CD14-positive monocyte (primary cell): Measurements from ENCODE around the gene ZP1. TPM values are rescaled to one million over a fixed set of nuclear protein-coding genes. Genes with fewer than 3 reads are reported as not detected.
A peak's percentile ranks its signal among the peaks of the same experiment; 100 is the strongest.

Source experiments
- DNase-seq, 3 donors: peaks; one replicate each; pipeline ENCODE4 v3.0.0-alpha.2; 2011 to 2022
- H2AFZ ChIP-seq: 2 replicates; pipeline ENCODE4 v1.6.0; 2012; ENCODE audit warnings: mild to moderate bottlenecking, low read depth, low read length, inconsistent platforms; ENCODE audit not compliant: insufficient read depth, poor library complexity, severe bottlenecking
- H3K27ac ChIP-seq, 2 donors: 1 replicate in 1 of 2; 2 replicates in 1 of 2; pipeline ENCODE4 v1.5.1; 2012 to 2013; ENCODE audit warnings: low read length in 2 of 2, control low read depth in 1 of 2, inconsistent platforms in 1 of 2, low read depth in 1 of 2, mild to moderate bottlenecking in 1 of 2
- H3K27me3 ChIP-seq, 2 donors: one replicate each; pipeline versions ENCODE4 v1.6.0 to v1.6.1; 2011 to 2013; ENCODE audit warnings: low read length in 2 of 2; ENCODE audit not compliant: control insufficient read depth in 2 of 2, insufficient read depth in 2 of 2
- H3K36me3 ChIP-seq, 2 donors: replicated peaks in 1 of 2; 1 replicate in 1 of 2; 2 replicates in 1 of 2; pipeline versions ENCODE4 v1.5.1 to v1.6.1; 2012 to 2013; ENCODE audit warnings: low read length in 2 of 2, control low read depth in 1 of 2, inconsistent platforms in 1 of 2, mild to moderate bottlenecking in 1 of 2; ENCODE audit not compliant: insufficient read depth in 2 of 2, control insufficient read depth in 1 of 2
- H3K4me1 ChIP-seq, 2 donors: 1 replicate in 1 of 2; 2 replicates in 1 of 2; pipeline versions ENCODE4 v1.5.1 to v1.6.1; 2012 to 2013; ENCODE audit warnings: low read length in 2 of 2, control low read depth in 1 of 2, inconsistent platforms in 1 of 2, mild to moderate bottlenecking in 1 of 2, moderate library complexity in 1 of 2; ENCODE audit not compliant: insufficient read depth in 2 of 2, control insufficient read depth in 1 of 2
- H3K4me2 ChIP-seq: replicated peaks from 2 replicates; pipeline ENCODE3; 2012; ENCODE audit warnings: low read length, moderate library complexity, mild to moderate bottlenecking; ENCODE audit not compliant: poor library complexity, severe bottlenecking; ENCODE audit errors: extremely low read depth
- H3K4me3 ChIP-seq, 3 experiments: fragments of 200-600 bp in 1 of 3; sonication (generic) in 1 of 3; replicated peaks in 1 of 3; 1 replicate in 2 of 3; 2 replicates in 1 of 3; pipeline ENCODE4 v1.5.1; 2011 to 2013; ENCODE audit warnings: low read length in 3 of 3, mild to moderate bottlenecking in 3 of 3, control low read depth in 2 of 3, low read depth in 2 of 3, inconsistent platforms in 1 of 3, moderate library complexity in 1 of 3
- H3K79me2 ChIP-seq: 2 replicates; pipeline ENCODE4 v1.6.0; 2012; ENCODE audit warnings: mild to moderate bottlenecking, control low read depth, inconsistent platforms, low read length, moderate library complexity; ENCODE audit not compliant: insufficient read depth
- H3K9ac ChIP-seq: 2 replicates; pipeline ENCODE4 v1.6.0; 2017; ENCODE audit warnings: low read length, mild to moderate bottlenecking; ENCODE audit not compliant: insufficient read depth, poor library complexity, severe bottlenecking
- H3K9me3 ChIP-seq, 2 donors: replicated peaks in 1 of 2; 1 replicate in 1 of 2; 2 replicates in 1 of 2; pipeline versions ENCODE4 v1.5.1 to v1.6.1; 2012 to 2013; ENCODE audit warnings: low read length in 2 of 2, control low read depth in 1 of 2; ENCODE audit not compliant: control insufficient read depth in 1 of 2, insufficient read depth in 1 of 2
- H4K20me1 ChIP-seq: 2 replicates; pipeline ENCODE4 v1.6.0; 2012; ENCODE audit warnings: mild to moderate bottlenecking, low read length, control low read depth, moderate library complexity; ENCODE audit not compliant: insufficient read depth
- H3K27ac Mint-ChIP-seq, 7 donors: one replicate each; pipeline ENCODE4 v1.8.0; 2020; ENCODE audit warnings: mild to moderate bottlenecking in 7 of 7, mixed read lengths in 7 of 7, moderate library complexity in 6 of 7, inconsistent platforms in 2 of 7
- H3K27me3 Mint-ChIP-seq, 3 donors: one replicate each; pipeline ENCODE4 v1.8.0; 2021 to 2022; ENCODE audit warnings: low read depth in 3 of 3, mild to moderate bottlenecking in 3 of 3, mixed read lengths in 3 of 3, moderate library complexity in 3 of 3, inconsistent platforms in 1 of 3
- H3K36me3 Mint-ChIP-seq, 2 donors: one replicate each; pipeline ENCODE4 v1.8.0; 2020; ENCODE audit warnings: mixed read lengths in 2 of 2, inconsistent platforms in 1 of 2, mild to moderate bottlenecking in 1 of 2
- H3K4me1 Mint-ChIP-seq: one replicate; pipeline ENCODE4 v1.8.0; 2020; ENCODE audit warnings: mild to moderate bottlenecking, mixed read lengths
- H3K4me3 Mint-ChIP-seq, 2 donors: one replicate each; pipeline ENCODE4 v1.8.0; 2020; ENCODE audit warnings: mild to moderate bottlenecking in 2 of 2, mixed read lengths in 2 of 2, moderate library complexity in 1 of 2
- H3K9me3 Mint-ChIP-seq, 7 donors: one replicate each; pipeline ENCODE4 v1.8.0; 2020 to 2022; ENCODE audit warnings: mixed read lengths in 7 of 7, mild to moderate bottlenecking in 6 of 7, moderate library complexity in 6 of 7, inconsistent platforms in 2 of 7
- WGBS: methylation state at CpG from one replicate; pipeline ENCODE4 v1.1.5; 2013; ENCODE audit warnings: missing lambda C conversion rate; ENCODE audit not compliant: insufficient coverage; 5-methylcytosine and 5-hydroxymethylcytosine counted together
- intact Hi-C, 2 donors: fragments of 100-400 bp; cut with micrococcal nuclease; formaldehyde crosslinking; loops; one replicate each; pipeline versions ENCODE4 v1.15.0 to v1.15.1; 2023
- polyA plus RNA-seq, 3 donors: library from polyadenylated mRNA; depleted of rRNA in 1 of 3; unstranded in 2 of 3; stranded (reverse) in 1 of 3; fragments of 300-500 nt in 2 of 3; fragments of >200 nt in 1 of 3; fragmentation: Illumina TruSeq in 2 of 3; gene quantifications; 1 replicate in 2 of 3; 2 replicates in 1 of 3; pipeline ENCODE4 v1.2.3, GENCODE V29; 2012 to 2021
- TF ChIP-seq, protein P1 (sequence below): fragments of 200-600 bp; IDR thresholded peaks from one replicate; pipeline ENCODE4 v1.8.0; 2022; ENCODE audit warnings: antibody characterized with exemption, mild to moderate bottlenecking

The ZP1 gene
- polyA plus RNA-seq, 3 donors, result 0.09 to 0.40 TPM; not detected in 1

DNA sequence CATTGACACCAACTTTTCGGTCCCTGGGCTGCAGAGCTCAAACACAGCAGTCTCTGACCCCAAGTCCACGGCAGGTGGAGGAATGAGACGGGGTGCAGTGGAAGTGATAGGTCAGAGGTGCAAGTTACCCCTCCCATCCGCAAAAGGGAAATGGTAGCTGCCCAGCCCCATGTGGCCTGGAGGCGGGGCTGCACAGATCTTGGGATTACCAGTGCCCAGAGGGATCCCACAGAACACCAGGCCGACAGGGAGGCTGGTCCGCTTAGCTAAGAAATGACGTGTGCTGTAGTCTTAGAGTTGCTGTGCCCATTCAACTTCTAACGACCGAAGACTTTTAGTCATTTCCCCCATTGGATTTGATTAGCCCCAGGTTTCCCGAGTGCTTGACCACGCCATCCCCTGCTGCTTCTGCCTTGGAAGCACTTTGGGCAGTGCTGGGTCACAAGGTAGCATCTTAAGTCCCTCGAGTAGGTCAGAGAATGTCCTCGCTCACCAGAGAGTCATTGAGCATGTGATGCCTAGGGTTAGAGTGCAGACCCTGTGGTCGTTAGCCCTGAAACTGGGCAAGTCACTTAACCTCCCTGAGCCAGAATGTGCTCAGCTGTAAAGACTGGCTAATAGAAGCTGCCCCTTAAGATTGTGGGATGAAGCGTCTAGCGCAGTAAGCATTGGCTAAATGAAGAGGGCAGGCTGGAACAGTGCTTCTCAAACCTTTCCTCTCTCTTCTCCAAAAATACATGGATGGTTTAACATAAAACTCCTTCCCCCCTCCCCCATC lies 15.8 kb upstream of the ZP1 start:
- TF ChIP-seq, protein P1, sequence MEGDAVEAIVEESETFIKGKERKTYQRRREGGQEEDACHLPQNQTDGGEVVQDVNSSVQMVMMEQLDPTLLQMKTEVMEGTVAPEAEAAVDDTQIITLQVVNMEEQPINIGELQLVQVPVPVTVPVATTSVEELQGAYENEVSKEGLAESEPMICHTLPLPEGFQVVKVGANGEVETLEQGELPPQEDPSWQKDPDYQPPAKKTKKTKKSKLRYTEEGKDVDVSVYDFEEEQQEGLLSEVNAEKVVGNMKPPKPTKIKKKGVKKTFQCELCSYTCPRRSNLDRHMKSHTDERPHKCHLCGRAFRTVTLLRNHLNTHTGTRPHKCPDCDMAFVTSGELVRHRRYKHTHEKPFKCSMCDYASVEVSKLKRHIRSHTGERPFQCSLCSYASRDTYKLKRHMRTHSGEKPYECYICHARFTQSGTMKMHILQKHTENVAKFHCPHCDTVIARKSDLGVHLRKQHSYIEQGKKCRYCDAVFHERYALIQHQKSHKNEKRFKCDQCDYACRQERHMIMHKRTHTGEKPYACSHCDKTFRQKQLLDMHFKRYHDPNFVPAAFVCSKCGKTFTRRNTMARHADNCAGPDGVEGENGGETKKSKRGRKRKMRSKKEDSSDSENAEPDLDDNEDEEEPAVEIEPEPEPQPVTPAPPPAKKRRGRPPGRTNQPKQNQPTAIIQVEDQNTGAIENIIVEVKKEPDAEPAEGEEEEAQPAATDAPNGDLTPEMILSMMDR, result no peak
- Mint-ChIP-seq H3K27ac (peak overlapping the region in 1 of 7 donors; percentile 58), H3K27me3 (peaks cover 12 to 20% (median 13%) of the 10 kb centered on the region in 3 donors), H3K4me3 (no peak overlapping the region), H3K4me1 (peaks cover 18% of the 10 kb centered on the region), H3K9me3 (peaks cover 0 to 4% (median 3%) of the 10 kb centered on the region in 7 donors), H3K36me3 (peaks cover 44 to 59% of the 10 kb centered on the region in 2 donors)
- no peak overlapping the region for H3K4me2 ChIP-seq
- H3K27ac ChIP-seq, result no peak overlapping the region
- H3K4me3 ChIP-seq, result no peak overlapping the region
- no peaks in the 10 kb centered on the region for H3K9me3 ChIP-seq
- no peak for DNase-seq
- WGBS, result 98% methylated on average over 12 of the region's 17 CpGs
- intact Hi-C loops, result no loop called here
- peaks cover 44 to 47% of the 10 kb centered on the region in 2 donors for H3K36me3 ChIP-seq
- no peak overlapping the region for H2AFZ ChIP-seq
- H3K27me3 ChIP-seq, result peaks cover 0 to 6% of the 10 kb centered on the region in 2 donors
- H4K20me1 ChIP-seq, result no peaks in the 10 kb centered on the region
- peaks cover 3 to 12% of the 10 kb centered on the region in 2 donors for H3K4me1 ChIP-seq
- no peaks in the 10 kb centered on the region for H3K79me2 ChIP-seq
- H3K9ac ChIP-seq, result no peak overlapping the region

DNA sequence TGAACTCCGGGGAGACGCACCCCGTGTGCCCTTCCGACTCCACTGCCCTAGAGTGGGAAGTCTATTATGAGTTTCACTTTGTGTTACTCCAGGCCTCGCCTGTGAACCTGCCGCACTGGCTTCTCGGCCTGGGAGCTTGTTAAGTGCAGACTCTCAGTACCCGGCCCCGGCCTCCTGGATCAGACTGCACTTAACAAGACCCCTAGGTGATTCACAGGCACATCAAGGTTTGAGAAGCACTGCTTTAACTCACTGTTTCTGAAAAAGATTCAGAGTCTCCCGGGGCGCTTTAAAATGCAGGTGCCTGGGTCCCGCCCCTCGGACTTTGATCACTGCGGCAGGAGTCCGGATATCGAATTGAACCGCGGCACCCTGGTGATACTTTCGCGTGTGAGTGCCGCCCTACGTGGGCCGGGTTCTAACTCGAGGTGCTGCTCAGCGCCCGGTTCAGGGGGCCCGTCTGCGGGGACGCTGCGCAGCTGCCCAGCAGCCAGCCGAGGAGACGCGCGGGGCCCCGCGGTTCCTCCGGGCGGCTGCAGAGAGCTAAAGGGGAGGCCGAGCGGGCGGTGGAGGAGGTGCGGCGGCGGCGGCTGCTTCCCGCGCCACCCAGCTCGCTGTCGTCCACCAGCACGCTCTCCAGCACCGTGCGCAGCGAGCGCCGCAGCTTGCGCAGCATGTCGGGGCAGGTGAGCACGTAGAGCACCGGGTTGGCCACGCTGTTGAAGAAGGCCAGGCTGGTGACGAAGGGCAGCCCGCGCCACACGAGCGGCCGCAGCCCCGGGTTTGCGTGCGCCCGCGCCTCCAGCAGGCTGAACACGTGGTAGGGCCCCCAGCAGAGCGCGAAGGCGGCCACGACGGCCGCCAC lies 15.0 kb upstream of the ZP1 start:
- H3K4me3 ChIP-seq, result no peak overlapping the region
- intact Hi-C loops, result no loop called here
- peaks cover 18% of the 10 kb centered on the region for H3K4me1 Mint-ChIP-seq
- H3K4me3 Mint-ChIP-seq, result peak overlapping the region in 1 of 2 donors; percentile 4
- no peak for DNase-seq
- H3K27ac ChIP-seq, result no peak overlapping the region
- H2AFZ ChIP-seq, result no peak overlapping the region
- H3K27me3 Mint-ChIP-seq, result peaks cover 12 to 21% (median 13%) of the 10 kb centered on the region in 3 donors
- 94% methylated on average over 69 of the region's 78 CpGs for WGBS
- H3K9me3 Mint-ChIP-seq, result peaks cover 0 to 4% (median 3%) of the 10 kb centered on the region in 7 donors
- H3K4me2 ChIP-seq, result no peak overlapping the region
- H3K9ac ChIP-seq, result no peak overlapping the region
- peaks cover 41 to 52% of the 10 kb centered on the region in 2 donors for H3K36me3 Mint-ChIP-seq
- TF ChIP-seq, protein P1, result no peak
- H3K4me1 ChIP-seq, result peaks cover 3 to 18% of the 10 kb centered on the region in 2 donors
- no peaks in the 10 kb centered on the region for H3K9me3 ChIP-seq
- H3K27me3 ChIP-seq, result peaks cover 0 to 6% of the 10 kb centered on the region in 2 donors
- H4K20me1 ChIP-seq, result no peaks in the 10 kb centered on the region
- H3K27ac Mint-ChIP-seq, result peak overlapping the region in 1 of 7 donors; percentile 5
- H3K79me2 ChIP-seq, result no peaks in the 10 kb centered on the region
- H3K36me3 ChIP-seq, result peaks cover 44 to 47% of the 10 kb centered on the region in 2 donors
